Stimulated activated memory B cell treated with anti-CD40 and anti-IgM and Interleukin-4, amounts not matched to agents 10 μg/mL and 1 μg/mL and 100 μg/mL, for 72 hours (primary cell): ENCODE measurements around the gene CFAP210.
"Not testable (repeated sequence)": the region's sequence is repeated elsewhere in the genome, so short reads cannot be mapped to it uniquely, and the experiment has no call there.

Experiments
- ATAC-seq: fragments of 150-1000 bp; cut with Tn5 transposase; 2 replicates; pipeline ENCODE4 v1.10.0; 2021
- H3K27ac Mint-ChIP-seq: one replicate; pipeline ENCODE4 v1.8.0; 2022; ENCODE audit warnings: mild to moderate bottlenecking, mixed read lengths
- H3K27me3 Mint-ChIP-seq: one replicate; pipeline ENCODE4 v1.8.0; 2022; ENCODE audit warnings: mixed read lengths
- H3K36me3 Mint-ChIP-seq: one replicate; pipeline ENCODE4 v1.8.0; 2022; ENCODE audit warnings: mixed read lengths
- H3K4me1 Mint-ChIP-seq: one replicate; pipeline ENCODE4 v1.8.0; 2022; ENCODE audit warnings: mixed read lengths
- H3K4me3 Mint-ChIP-seq: one replicate; pipeline ENCODE4 v1.8.0; 2022; ENCODE audit warnings: mild to moderate bottlenecking, moderate library complexity, mixed read lengths
- H3K9me3 Mint-ChIP-seq: one replicate; pipeline ENCODE4 v1.8.0; 2022; ENCODE audit warnings: mixed read lengths

Gene CFAP210

DNA sequence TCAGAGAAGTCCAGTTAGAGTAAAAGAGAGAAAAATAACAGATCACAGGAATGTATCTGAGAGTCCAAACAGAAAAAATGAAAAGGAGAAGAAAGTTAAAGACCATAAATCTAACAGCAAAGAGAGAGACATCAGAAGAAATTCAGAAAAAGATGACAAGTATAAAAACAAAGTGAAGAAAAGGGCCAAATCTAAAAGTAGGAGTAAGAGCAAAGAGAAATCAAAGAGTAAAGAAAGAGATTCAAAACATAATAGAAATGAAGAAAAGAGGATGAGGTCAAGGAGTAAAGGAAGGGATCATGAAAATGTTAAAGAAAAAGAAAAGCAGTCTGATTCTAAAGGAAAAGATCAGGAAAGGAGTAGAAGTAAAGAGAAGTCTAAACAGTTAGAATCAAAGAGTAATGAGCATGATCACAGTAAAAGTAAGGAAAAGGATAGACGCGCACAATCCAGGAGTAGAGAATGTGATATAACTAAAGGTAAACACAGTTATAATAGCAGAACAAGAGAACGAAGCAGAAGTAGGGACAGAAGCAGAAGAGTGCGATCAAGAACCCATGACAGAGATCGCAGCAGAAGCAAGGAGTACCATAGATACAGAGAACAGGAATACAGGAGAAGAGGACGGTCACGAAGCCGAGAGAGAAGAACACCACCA is 57.6 kb downstream of the CFAP210 start:
- H3K27me3 Mint-ChIP-seq: no peaks in the 10 kb centered on the region
- H3K4me1 Mint-ChIP-seq: no peaks in the 10 kb centered on the region
- H3K9me3 Mint-ChIP-seq: no peaks in the 10 kb centered on the region
- ATAC-seq: no peak
- no peak overlapping the region for H3K27ac Mint-ChIP-seq
- no peak overlapping the region for H3K4me3 Mint-ChIP-seq
- H3K36me3 Mint-ChIP-seq: peaks cover 18% of the 10 kb centered on the region

DNA sequence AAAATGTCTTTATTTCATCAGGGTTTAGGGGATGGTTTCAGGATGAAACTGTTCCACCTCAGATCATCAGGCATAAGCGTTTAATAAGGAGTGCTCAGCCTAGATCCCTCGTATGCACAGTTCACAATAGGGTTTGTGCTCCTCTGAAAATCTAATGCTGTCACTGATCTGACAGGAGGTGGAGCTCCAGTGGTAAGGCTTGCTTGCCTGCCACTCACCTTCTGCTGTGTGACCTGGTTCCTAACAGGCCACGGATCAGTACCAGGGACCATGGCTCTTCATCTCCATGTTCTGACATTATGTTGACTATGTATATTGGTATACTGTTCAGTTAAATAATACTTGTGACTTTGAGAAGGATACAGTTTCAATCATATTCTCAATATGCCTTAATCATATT is 68.4 kb downstream of the CFAP210 start:
- H3K4me3 Mint-ChIP-seq: no peak overlapping the region
- H3K9me3 Mint-ChIP-seq: no peaks in the 10 kb centered on the region
- no peaks in the 10 kb centered on the region for H3K27me3 Mint-ChIP-seq
- ATAC-seq: no peak
- H3K4me1 Mint-ChIP-seq: no peaks in the 10 kb centered on the region
- H3K36me3 Mint-ChIP-seq: peaks cover 48% of the 10 kb centered on the region
- no peak overlapping the region for H3K27ac Mint-ChIP-seq

DNA sequence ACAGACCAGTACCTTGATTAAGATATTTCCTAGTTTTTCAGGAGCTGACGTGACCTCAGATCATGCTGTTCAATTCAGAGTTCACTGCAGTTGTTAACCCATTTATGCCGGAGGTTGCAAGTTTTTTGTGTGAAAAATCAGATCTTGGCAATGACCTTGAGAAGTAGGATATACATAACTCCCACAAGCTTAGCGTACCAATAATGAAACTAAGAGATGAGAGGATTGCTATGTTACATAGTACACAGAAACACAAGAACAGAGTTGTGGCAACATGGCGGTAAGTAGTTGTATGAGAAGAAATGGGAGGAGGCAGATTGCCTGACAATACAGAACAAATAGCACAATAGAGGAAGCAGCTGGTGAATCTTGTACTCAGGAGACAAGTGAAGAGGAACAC is 71.0 kb downstream of the CFAP210 start:
- Mint-ChIP-seq H3K9me3 (no peaks in the 10 kb centered on the region), H3K27me3 (no peaks in the 10 kb centered on the region), H3K36me3 (peaks cover 63% of the 10 kb centered on the region), H3K4me1 (peaks cover 22% of the 10 kb centered on the region), H3K27ac (no peak overlapping the region), H3K4me3 (no peak overlapping the region)
- ATAC-seq: no peak

DNA sequence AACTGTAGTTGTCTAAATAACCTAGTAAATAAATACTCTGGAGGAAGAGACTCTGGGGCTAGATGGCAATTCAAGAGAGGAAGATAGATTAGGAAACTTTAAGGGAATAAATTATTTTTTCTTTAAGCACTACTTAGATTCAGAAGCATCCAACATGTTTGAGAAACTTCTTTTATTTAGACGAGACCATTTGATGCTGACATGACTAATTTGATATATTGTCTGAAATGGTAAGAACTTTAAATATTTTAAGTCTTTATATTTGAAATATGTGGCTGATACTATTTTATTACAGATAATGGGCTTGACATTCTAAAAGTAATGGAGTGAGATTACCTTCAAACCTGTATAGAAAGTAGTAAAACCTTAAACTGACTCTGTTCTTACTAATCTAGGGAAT is 73.7 kb downstream of the CFAP210 start:
- peaks cover 70% of the 10 kb centered on the region for H3K36me3 Mint-ChIP-seq
- H3K27ac Mint-ChIP-seq: no peak overlapping the region
- no peak for ATAC-seq
- peaks cover 31% of the 10 kb centered on the region for H3K4me1 Mint-ChIP-seq
- no peaks in the 10 kb centered on the region for H3K27me3 Mint-ChIP-seq
- H3K9me3 Mint-ChIP-seq: peaks cover 3% of the 10 kb centered on the region
- H3K4me3 Mint-ChIP-seq: no peak overlapping the region

DNA sequence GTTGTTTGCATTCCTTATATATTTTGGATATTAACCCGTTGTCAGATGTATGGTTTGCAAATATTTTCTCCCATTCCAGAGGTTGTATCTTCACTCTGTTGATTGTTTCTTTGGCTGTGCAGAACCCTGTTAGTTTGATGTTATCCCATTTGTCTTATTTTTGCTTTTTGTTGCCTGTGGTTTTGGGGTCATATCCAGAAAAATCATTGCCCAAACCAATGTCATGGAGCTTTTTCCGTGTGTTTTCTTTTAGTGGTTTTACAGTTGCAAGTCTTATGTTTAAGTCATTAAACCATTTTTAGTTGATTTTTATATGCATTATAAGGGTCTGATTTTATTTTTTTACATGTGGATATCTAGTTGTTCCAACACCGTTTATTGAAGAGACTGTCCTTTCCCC is 74.3 kb downstream of the CFAP210 start:
- Mint-ChIP-seq H3K27ac (no peak overlapping the region), H3K27me3 (no peaks in the 10 kb centered on the region), H3K36me3 (peaks cover 73% of the 10 kb centered on the region), H3K4me3 (no peak overlapping the region), H3K9me3 (peaks cover 7% of the 10 kb centered on the region), H3K4me1 (peaks cover 31% of the 10 kb centered on the region)
- ATAC-seq: no peak

DNA sequence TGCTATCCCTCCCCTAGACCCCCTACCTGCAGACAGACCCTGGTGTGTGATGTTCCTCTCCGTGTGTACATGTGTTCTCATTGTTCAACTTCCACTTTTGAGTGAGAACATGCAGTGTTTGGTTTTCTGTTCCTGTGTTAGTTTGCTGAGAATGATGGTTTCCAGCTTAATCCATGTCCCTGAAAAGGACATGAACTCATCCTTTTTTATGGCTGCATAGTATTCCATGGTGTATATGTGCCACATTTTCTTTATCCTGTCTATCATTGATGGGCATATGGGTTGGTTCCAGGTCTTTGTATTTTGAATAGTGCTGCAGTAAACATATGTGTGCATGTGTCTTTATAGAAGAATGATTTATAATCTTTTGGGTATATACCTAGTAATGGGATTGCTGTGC is 78.2 kb downstream of the CFAP210 start:
- not testable (repeated sequence) for H3K27ac Mint-ChIP-seq, ATAC-seq, H3K27me3 Mint-ChIP-seq, H3K4me3 Mint-ChIP-seq, H3K9me3 Mint-ChIP-seq
- Mint-ChIP-seq H3K36me3 (peaks cover 82% of the 10 kb centered on the region), H3K4me1 (peaks cover 31% of the 10 kb centered on the region)

DNA sequence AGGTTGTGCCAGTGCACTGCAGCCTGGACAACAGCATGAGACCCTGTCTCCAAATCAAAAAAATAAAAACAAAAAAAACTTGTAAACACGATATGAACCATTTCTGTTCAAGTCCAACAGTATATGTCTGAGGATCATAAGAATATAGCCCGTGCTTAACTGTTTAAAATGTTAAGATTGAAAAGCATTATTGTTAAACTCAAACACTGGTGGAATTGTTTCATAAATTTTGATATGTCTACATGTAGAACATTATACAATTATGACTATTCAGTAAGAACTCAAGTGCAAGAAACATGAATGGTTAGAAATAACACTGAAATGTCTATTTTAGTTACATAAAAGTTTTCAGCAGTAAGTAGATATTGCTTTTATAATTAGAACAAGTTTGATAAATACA is 80.3 kb downstream of the CFAP210 start:
- H3K27me3 Mint-ChIP-seq: no peaks in the 10 kb centered on the region
- peaks cover 16% of the 10 kb centered on the region for H3K4me1 Mint-ChIP-seq
- no peak for ATAC-seq
- peaks cover 87% of the 10 kb centered on the region for H3K36me3 Mint-ChIP-seq
- H3K27ac Mint-ChIP-seq: no peak overlapping the region
- H3K9me3 Mint-ChIP-seq: peaks cover 9% of the 10 kb centered on the region
- no peak overlapping the region for H3K4me3 Mint-ChIP-seq

DNA sequence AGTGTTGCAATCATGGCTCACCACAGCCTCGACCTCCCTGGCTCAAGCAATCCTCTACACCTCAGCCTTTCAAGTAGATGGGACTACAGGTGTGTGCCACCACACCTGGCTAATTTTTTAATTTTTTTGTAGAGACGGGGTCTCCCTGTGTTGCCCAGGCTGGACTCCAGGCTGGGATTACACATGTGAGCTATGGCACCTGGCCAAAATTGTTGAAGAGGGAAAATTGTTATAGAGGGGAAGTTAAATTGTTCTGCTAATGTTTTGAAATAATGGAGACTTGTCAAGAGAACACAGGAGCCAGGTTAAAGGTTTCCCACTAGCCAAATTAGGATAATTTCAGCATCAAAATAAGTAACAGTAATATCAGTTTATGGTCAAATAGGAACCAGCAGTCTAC is 84.9 kb downstream of the CFAP210 start:
- Mint-ChIP-seq H3K4me1 (no peaks in the 10 kb centered on the region), H3K27me3 (no peaks in the 10 kb centered on the region), H3K9me3 (peaks cover 2% of the 10 kb centered on the region), H3K27ac (no peak overlapping the region), H3K4me3 (no peak overlapping the region), H3K36me3 (peaks cover 54% of the 10 kb centered on the region)
- ATAC-seq: no peak

DNA sequence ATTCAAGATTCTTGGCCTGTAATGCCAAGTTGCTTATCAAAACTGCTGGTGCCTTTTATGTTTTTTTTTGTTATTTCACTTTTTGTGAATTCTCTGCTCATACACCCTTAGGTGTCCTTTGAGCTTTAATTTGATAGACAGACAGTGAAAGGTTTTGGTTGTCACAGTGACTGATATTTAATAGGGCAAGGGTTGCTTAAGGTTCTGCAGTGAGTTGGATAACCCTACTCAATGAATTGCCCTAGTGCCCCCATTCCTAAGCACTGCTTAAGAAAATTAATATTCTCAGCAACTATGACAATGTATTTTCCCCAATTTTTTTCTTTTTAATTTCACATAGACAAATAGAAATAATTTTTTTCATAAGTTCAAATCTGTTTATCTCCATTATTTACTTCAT is 94.6 kb downstream of the CFAP210 start:
- Mint-ChIP-seq H3K9me3 (no peaks in the 10 kb centered on the region), H3K4me1 (peaks cover 37% of the 10 kb centered on the region), H3K27me3 (no peaks in the 10 kb centered on the region)

DNA sequence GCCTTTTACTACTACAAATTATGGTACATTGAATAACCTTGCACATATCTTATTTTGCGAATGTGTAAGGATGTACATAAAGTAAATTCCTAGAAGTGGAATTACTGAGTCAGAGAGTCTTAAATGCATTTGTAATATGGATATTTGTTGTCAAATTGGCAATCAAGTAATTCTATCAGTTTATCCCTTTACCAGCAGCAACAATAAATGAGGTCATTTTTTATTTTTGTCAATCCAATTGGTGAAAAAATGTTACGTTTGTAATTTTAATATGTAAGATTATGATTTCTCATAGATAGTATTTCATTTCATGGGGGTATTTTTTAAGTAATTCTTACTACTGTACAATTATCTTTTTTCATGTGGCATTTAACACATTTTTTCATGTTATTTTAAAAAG is 95.2 kb downstream of the CFAP210 start:
- no peaks in the 10 kb centered on the region for H3K9me3 Mint-ChIP-seq
- no peaks in the 10 kb centered on the region for H3K27me3 Mint-ChIP-seq
- no peak overlapping the region for H3K4me3 Mint-ChIP-seq
- peaks cover 37% of the 10 kb centered on the region for H3K4me1 Mint-ChIP-seq
- ATAC-seq: no peak
- peaks cover 33% of the 10 kb centered on the region for H3K36me3 Mint-ChIP-seq
- no peak overlapping the region for H3K27ac Mint-ChIP-seq

More for the DNA sequence above, 94.6 kb downstream of the CFAP210 start:
- peaks cover 33% of the 10 kb centered on the region for H3K36me3 Mint-ChIP-seq
- no peak for ATAC-seq
- H3K27ac Mint-ChIP-seq: no peak overlapping the region
- H3K4me3 Mint-ChIP-seq: no peak overlapping the region

DNA sequence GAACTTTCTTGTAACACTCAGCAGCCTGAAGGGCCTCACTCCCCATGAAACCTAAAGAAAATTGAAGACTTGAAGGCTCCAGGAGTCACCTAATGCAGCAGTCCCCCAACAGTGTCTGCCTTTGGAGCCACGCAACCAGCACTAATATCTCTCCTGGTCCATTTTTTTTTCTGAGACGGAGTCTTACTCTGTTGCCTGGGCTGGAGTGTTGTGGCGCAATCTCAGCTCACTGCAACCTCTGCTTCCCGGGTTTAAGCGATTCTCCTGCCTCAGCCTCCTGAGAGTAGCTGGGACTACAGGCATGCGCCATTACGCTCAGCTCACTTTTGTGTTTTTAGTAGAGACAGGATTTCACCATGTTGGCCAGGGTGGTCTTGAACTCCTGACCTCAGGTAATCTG is 97.7 kb downstream of the CFAP210 start:
- Mint-ChIP-seq H3K4me1 (peaks cover 35% of the 10 kb centered on the region), H3K36me3 (peaks cover 32% of the 10 kb centered on the region)
- not testable (repeated sequence) for H3K27ac Mint-ChIP-seq, ATAC-seq, H3K27me3 Mint-ChIP-seq, H3K4me3 Mint-ChIP-seq, H3K9me3 Mint-ChIP-seq
